Lower lobe of right lung (tissue), 2 donors: Measurements from ENCODE around the gene SAMD5. TPM values are rescaled to one million over a fixed set of nuclear protein-coding genes. Genes with fewer than 3 reads are reported as not detected.

Source experiments
- ATAC-seq, 2 donors: fragments of 200-7000 bp; cut with Tn5 transposase; one replicate each; pipeline ENCODE4 v1.9.1; 2020 to 2022; ENCODE audit warnings: mild to moderate bottlenecking in 2 of 2, moderate library complexity in 2 of 2
- DNase-seq: peaks from one replicate; pipeline ENCODE4 v3.0.0-alpha.2; 2020
- H3K27ac ChIP-seq: fragments of 200-600 bp; one replicate; pipeline ENCODE4 v1.8.0; 2022
- H3K27me3 ChIP-seq: fragments of 200-600 bp; one replicate; pipeline ENCODE4 v1.8.0; 2022; ENCODE audit warnings: low read depth
- H3K36me3 ChIP-seq: fragments of 200-600 bp; one replicate; pipeline ENCODE4 v1.8.0; 2022; ENCODE audit warnings: mild to moderate bottlenecking
- H3K4me1 ChIP-seq: fragments of 200-600 bp; one replicate; pipeline ENCODE4 v1.8.0; 2022
- H3K4me3 ChIP-seq: fragments of 200-600 bp; one replicate; pipeline ENCODE4 v1.8.0; 2022; ENCODE audit warnings: mild to moderate bottlenecking
- H3K9me3 ChIP-seq: fragments of 200-600 bp; one replicate; pipeline ENCODE4 v1.8.0; 2022
- intact Hi-C: fragments of 100-400 bp; cut with DNase I; formaldehyde crosslinking; loops from one replicate; pipeline ENCODE4 v1.11.0; 2022
- total RNA-seq: library from RNA; stranded (reverse); fragmentation: NEBNext Ultra II Directional; extraction: Animal tissue kit (Norgen Biotek cat#: 25700); gene quantifications from one replicate; pipeline ENCODE4 v1.2.1, GENCODE V29; 2021
- TF ChIP-seq, protein P1 (sequence below): fragments of 200-600 bp; IDR thresholded peaks from one replicate; pipeline ENCODE4 v1.8.0; 2022; ENCODE audit warnings: antibody characterized with exemption, mild to moderate bottlenecking
- donor health status: DM: no; HTN: yes; CAD: no; lungs with severe emphysema.

Gene SAMD5
- total RNA-seq, 1 donor from 2014 or later, result 8.7 TPM

DNA sequence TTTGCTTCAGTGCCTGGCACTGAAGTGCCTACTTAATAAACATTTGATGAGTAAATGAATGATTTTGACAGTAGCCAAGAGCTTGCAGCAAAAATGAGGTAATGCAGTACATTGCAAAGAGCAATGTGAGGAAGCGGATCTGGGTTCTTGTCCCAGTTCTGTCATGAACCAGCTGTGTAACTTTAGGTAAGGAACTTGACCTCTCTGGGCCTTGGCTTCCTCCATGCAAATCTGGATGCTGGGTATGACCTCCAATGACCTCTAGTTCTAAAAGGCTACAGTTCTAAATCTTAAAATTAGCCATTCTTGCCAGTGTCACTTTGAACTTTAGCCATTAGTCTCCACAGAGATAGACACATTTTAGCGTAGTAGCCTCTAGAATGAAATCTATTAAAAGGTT, 3.6 kb upstream of the SAMD5 start:
- peaks cover 21% of the 10 kb centered on the region for H3K4me1 ChIP-seq
- DNase-seq, result no peak
- peaks cover 35% of the 10 kb centered on the region for H3K27me3 ChIP-seq
- ATAC-seq, result no peak
- H3K9me3 ChIP-seq, result no peaks in the 10 kb centered on the region
- H3K36me3 ChIP-seq, result no peaks in the 10 kb centered on the region
- TF ChIP-seq, protein P1, sequence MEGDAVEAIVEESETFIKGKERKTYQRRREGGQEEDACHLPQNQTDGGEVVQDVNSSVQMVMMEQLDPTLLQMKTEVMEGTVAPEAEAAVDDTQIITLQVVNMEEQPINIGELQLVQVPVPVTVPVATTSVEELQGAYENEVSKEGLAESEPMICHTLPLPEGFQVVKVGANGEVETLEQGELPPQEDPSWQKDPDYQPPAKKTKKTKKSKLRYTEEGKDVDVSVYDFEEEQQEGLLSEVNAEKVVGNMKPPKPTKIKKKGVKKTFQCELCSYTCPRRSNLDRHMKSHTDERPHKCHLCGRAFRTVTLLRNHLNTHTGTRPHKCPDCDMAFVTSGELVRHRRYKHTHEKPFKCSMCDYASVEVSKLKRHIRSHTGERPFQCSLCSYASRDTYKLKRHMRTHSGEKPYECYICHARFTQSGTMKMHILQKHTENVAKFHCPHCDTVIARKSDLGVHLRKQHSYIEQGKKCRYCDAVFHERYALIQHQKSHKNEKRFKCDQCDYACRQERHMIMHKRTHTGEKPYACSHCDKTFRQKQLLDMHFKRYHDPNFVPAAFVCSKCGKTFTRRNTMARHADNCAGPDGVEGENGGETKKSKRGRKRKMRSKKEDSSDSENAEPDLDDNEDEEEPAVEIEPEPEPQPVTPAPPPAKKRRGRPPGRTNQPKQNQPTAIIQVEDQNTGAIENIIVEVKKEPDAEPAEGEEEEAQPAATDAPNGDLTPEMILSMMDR, result no peak
- H3K4me3 ChIP-seq, result no peak overlapping the region
- intact Hi-C loops, result no loop called here
- H3K27ac ChIP-seq, result no peak overlapping the region

DNA sequence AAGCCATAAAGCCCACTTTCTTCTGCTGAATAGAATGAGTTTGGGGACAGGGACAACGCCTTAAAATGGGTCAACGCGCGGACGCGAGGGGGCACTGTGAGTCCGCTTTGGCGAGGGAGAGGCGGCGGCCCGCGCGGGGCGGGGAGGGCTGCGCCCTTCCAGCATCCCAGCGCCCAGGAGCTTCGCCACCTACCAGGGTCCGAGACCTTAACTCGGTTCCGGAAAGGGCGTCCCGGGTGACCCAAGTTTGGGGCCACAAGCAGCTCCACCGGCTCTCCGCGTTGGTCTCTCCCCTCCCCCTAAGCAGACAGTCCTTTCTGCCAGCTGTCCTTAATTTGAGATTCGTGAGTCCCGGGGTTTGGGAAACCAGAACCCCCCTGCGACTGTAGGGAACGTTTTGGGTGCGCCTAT, 1.8 kb upstream of the SAMD5 start:
- H3K27ac ChIP-seq, result no peak overlapping the region
- peaks cover 34% of the 10 kb centered on the region for H3K27me3 ChIP-seq
- no peaks in the 10 kb centered on the region for H3K36me3 ChIP-seq
- intact Hi-C loops, result no loop called here
- ATAC-seq (peak; percentile 69 to 71), DNase-seq (peak; percentile 71)
- peak overlapping the region; percentile 69 for H3K4me3 ChIP-seq
- H3K9me3 ChIP-seq, result no peaks in the 10 kb centered on the region
- H3K4me1 ChIP-seq, result peaks cover 21% of the 10 kb centered on the region
- TF ChIP-seq, protein P1, result peak; percentile 78

DNA sequence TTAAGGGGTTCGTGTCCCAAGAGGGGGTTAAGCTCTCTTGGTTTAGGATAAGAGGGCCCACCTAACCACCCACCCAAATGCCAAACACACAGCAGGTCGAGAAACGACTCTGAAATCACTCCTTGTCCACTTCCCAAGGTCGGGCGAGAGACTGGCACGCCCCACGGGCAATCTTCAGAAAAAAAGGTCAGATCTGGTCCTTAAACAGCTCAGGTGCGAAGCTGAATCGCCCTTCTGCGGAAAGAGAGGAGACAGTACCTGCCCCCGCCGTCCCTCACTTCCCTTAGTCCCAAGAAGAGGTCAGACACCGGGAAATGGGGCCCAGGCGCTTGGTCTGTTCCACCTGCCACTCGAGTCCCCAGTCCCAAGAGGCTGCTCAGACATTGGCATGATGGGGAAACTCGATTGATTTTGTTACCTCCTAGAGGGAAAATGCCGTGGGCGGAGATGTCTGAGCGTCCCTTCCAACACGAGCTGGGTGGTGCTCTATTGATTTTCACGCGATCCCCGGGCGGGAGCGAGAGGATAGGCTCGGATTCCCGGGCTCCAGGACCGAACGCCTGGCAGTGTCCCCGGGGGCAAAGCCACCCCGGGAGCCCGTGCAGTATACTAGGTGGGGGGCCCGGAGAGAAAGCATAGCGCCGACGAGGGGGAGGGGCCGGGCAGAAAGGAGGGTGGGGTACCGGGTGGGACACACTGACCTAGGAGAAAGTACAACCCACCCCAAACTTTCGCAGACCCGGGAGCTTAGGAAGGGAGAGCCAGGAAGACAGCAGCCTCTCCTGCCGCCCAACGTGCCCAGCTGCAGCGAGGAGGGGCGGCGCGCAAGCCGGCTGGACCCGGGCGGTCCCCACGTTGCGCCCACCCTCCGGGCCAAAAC, 1.1 kb upstream of the SAMD5 start:
- Histone ChIP-seq H3K27ac (peak overlapping the region; percentile 66), H3K9me3 (no peaks in the 10 kb centered on the region), H3K4me1 (peaks cover 21% of the 10 kb centered on the region), H3K36me3 (no peaks in the 10 kb centered on the region), H3K4me3 (peak overlapping the region; percentile 69), H3K27me3 (peaks cover 34% of the 10 kb centered on the region)
- ATAC-seq (peak; percentile 39 to 41), DNase-seq (peak; percentile 46)
- intact Hi-C loops, result no loop called here
- TF ChIP-seq, protein P1, result no peak

DNA sequence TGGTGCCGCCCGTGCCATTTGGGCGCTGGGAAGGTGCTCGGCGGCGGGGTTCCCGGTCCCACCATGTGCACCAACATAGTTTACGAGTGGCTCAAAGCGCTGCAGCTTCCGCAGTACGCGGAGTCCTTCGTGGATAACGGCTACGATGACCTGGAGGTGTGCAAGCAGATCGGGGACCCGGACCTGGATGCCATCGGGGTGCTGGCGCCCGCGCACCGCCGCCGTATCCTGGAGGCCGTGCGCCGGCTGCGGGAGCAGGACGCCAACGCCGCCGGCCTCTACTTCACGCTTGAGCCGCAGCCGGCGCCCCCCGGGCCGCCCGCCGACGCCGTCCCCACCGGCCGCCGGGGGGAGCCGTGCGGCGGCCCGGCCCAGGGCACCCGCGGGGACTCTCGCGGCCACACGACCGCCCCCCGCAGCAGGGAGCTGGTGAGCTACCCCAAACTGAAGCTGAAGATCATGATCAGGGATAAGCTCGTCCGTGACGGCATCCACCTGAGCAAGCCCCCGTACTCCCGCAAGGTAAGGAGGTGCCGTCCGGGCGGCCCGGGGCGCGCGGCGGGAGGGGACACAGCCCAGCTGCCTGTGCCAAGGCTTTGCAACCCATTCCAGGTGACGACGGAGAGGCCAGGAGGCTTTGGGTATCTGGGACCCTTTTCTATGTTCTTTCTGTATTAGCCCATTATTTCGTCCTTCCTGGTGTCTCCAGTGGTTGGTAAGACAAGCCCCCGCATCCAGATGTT, 547 bp downstream of the SAMD5 start:
- intact Hi-C loops, result no loop called here
- no peak for DNase-seq
- TF ChIP-seq, protein P1, result no peak

DNA sequence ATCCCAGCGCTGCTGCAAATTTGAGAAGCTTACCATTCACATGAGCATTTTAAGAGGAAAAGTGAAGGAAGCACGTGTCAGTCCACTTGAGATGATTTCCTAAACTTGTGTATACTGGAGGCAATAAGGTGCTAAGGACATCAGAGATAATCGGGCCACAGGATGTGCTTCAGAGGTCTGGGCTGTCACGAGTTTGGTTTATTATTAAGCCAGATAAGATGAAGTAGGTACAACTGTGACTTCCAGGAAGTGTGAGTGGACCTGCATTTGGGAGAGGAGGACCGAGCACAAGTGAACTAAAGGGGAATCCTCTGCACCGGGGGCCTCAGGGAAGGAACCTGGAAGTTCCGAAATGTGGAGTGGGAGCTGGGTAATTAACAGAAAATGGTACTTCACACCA, 1.4 kb downstream of the SAMD5 start:
- intact Hi-C loops, result no loop called here
- Histone ChIP-seq H3K4me3 (peak overlapping the region; percentile 69), H3K9me3 (no peaks in the 10 kb centered on the region), H3K27me3 (peaks cover 34% of the 10 kb centered on the region), H3K36me3 (no peaks in the 10 kb centered on the region), H3K4me1 (peaks cover 21% of the 10 kb centered on the region), H3K27ac (no peak overlapping the region)
- ATAC-seq (peak in 1 of 2 donors; percentile 32), DNase-seq (no peak)
- TF ChIP-seq, protein P1, result no peak

More for the DNA sequence above, 547 bp downstream of the SAMD5 start:
- H3K27me3 ChIP-seq, result peaks cover 34% of the 10 kb centered on the region
- H3K4me3 ChIP-seq, result peak overlapping the region; percentile 69
- H3K27ac ChIP-seq, result peak overlapping the region; percentile 44
- H3K9me3 ChIP-seq, result no peaks in the 10 kb centered on the region
- ATAC-seq, result peak; percentile 10 to 28
- peaks cover 21% of the 10 kb centered on the region for H3K4me1 ChIP-seq
- H3K36me3 ChIP-seq, result no peaks in the 10 kb centered on the region
